ENCODE measurements around the gene ZNF467.

DNA sequence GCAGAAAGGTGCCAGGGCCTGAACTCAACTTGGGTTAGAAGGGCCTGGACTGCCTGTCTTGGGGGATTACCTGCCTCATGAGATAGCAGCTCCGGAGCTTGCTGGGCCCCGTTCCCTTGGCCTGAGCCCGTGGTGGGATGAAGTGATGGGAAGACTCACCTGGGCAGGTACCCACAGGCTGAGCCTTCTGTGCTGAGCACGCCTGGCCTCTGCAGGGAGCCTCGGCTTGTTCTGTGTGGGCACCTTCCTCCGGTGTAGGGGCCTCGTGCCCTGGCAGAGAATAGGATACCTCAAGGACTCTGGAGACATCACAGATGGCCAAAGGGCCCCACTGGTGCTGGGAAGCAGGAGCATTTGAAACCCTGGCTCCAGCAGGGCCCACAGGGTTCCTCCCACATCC is 4.5 kb downstream of the ZNF467 start:
- TF ChIP-seq, protein P1, sequence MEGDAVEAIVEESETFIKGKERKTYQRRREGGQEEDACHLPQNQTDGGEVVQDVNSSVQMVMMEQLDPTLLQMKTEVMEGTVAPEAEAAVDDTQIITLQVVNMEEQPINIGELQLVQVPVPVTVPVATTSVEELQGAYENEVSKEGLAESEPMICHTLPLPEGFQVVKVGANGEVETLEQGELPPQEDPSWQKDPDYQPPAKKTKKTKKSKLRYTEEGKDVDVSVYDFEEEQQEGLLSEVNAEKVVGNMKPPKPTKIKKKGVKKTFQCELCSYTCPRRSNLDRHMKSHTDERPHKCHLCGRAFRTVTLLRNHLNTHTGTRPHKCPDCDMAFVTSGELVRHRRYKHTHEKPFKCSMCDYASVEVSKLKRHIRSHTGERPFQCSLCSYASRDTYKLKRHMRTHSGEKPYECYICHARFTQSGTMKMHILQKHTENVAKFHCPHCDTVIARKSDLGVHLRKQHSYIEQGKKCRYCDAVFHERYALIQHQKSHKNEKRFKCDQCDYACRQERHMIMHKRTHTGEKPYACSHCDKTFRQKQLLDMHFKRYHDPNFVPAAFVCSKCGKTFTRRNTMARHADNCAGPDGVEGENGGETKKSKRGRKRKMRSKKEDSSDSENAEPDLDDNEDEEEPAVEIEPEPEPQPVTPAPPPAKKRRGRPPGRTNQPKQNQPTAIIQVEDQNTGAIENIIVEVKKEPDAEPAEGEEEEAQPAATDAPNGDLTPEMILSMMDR (IDR thresholded peaks at IDR 0.05 in 2 of 3, conservative IDR thresholded peaks at IDR 0.05 in 1 of 3; ENCODE audit: borderline replicate concordance in 1 of 3, insufficient read depth in 1 of 3, low read depth in 2 of 3, low read length in 2 of 3), result no peak
- no peak for TF ChIP-seq POLR2A (IDR thresholded peaks at IDR 0.05; ENCODE audit: borderline replicate concordance, extremely low read depth, insufficient read depth, insufficient read length)
- no peak for TF ChIP-seq YY1 (IDR thresholded peaks at IDR 0.05; ENCODE audit: extremely low read depth, insufficient replicate concordance, low read depth, low read length)
- TF ChIP-seq RAD21 (IDR thresholded peaks at IDR 0.05; ENCODE audit: low read depth), result no peak
- no peak for TF ChIP-seq EGR1 (IDR thresholded peaks at IDR 0.05; ENCODE audit: low read depth)
- no peak for TF ChIP-seq EZH2 (IDR thresholded peaks at IDR 0.05)
- TF ChIP-seq SP1 (IDR thresholded peaks at IDR 0.05; ENCODE audit: low read depth), result no peak
- no peak for TF ChIP-seq EZH2phosphoT487 (IDR thresholded peaks at IDR 0.05; ENCODE audit: borderline replicate concordance)
- no peak for TF ChIP-seq ELF1 (IDR thresholded peaks at IDR 0.05; ENCODE audit: borderline replicate concordance, low read depth)
- TF ChIP-seq JUND (IDR thresholded peaks at IDR 0.05), result no peak

Measured in HCT116 (cell line).